SK-N-MC (cell line): Measurements from ENCODE around the gene YOD1.

ENCODE experiments used
- EZH2 ChIP-seq: fragments of 200-600 bp; sonication (generic); IDR thresholded peaks from one replicate; pipeline ENCODE4 v1.6.1; 2017; ENCODE audit warnings: antibody characterized with exemption
- FOXP2 ChIP-seq: optimal IDR thresholded peaks from 2 replicates; pipeline ENCODE3; 2011; ENCODE audit warnings: mild to moderate bottlenecking, moderate library complexity; ENCODE audit not compliant: insufficient read depth; ENCODE audit errors: extremely low read length, control extremely low read depth
- POLR2AphosphoS5 ChIP-seq: IDR thresholded peaks from 2 replicates; pipeline ENCODE4 v1.6.1; 2012; ENCODE audit warnings: mild to moderate bottlenecking, low read depth, low read length, borderline replicate concordance

GRCh38 chr1:207088161-207088560 is 37.2 kb upstream of the YOD1 start:
- no peak for TF ChIP-seq EZH2
- no peak for TF ChIP-seq POLR2AphosphoS5
- no peak for TF ChIP-seq FOXP2
